IMR-90 (cell line): Measurements from ENCODE around the gene NCOA5.

Experiments used
- FOS ChIP-seq: fragments of 150-350 bp; IDR thresholded peaks from 2 replicates; pipeline ENCODE4 v1.6.1; 2016; ENCODE audit warnings: low read depth, low read length
- MAFK ChIP-seq: IDR thresholded peaks from 2 replicates; pipeline ENCODE4 v1.6.1; 2012; ENCODE audit warnings: low read depth, low read length, improper control_type of control experiment
- POLR2A ChIP-seq: IDR thresholded peaks from 2 replicates; pipeline ENCODE4 v1.6.1; 2012; ENCODE audit warnings: mild to moderate bottlenecking, low read depth, low read length
- RFX5 ChIP-seq: IDR thresholded peaks from 2 replicates; pipeline ENCODE4 v1.8.0; 2012; ENCODE audit warnings: low read depth, mild to moderate bottlenecking, low read length, moderate library complexity
- TF ChIP-seq, protein P1 (sequence below): conservative IDR thresholded peaks from 2 replicates; pipeline ENCODE4 v1.5.1; 2012; ENCODE audit warnings: mild to moderate bottlenecking, low read depth, low read length, improper control_type of control experiment
- TF ChIP-seq, protein P2 (sequence below): fragments of 150-350 bp; IDR thresholded peaks from 2 replicates; pipeline ENCODE4 v1.6.1; 2017; ENCODE audit warnings: mild to moderate bottlenecking, antibody characterized with exemption, low read length, low read depth

DNA sequence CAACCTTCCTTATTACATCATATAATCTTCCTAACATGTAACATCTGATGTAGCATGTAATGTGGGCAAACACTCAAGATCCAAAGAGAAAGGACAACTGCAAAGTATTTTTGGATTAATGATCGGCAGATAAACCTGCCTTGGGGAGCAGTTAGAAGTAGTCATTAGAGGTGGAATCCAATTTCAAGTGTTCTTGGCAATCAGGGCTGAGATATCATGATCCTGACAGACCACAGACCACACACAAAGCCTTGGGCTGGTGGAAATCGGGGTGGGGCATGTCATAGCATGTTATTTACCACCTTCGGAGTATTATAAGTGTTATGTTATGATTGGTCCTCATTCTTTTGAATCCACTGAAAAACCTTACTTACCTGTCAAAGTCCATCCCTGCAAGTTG lies 16.3 kb downstream of the NCOA5 start:
- TF ChIP-seq MAFK, result no peak
- TF ChIP-seq FOS, result no peak
- TF ChIP-seq, protein P1, sequence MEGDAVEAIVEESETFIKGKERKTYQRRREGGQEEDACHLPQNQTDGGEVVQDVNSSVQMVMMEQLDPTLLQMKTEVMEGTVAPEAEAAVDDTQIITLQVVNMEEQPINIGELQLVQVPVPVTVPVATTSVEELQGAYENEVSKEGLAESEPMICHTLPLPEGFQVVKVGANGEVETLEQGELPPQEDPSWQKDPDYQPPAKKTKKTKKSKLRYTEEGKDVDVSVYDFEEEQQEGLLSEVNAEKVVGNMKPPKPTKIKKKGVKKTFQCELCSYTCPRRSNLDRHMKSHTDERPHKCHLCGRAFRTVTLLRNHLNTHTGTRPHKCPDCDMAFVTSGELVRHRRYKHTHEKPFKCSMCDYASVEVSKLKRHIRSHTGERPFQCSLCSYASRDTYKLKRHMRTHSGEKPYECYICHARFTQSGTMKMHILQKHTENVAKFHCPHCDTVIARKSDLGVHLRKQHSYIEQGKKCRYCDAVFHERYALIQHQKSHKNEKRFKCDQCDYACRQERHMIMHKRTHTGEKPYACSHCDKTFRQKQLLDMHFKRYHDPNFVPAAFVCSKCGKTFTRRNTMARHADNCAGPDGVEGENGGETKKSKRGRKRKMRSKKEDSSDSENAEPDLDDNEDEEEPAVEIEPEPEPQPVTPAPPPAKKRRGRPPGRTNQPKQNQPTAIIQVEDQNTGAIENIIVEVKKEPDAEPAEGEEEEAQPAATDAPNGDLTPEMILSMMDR, result no peak
- no peak for TF ChIP-seq POLR2A
- TF ChIP-seq, protein P2, sequence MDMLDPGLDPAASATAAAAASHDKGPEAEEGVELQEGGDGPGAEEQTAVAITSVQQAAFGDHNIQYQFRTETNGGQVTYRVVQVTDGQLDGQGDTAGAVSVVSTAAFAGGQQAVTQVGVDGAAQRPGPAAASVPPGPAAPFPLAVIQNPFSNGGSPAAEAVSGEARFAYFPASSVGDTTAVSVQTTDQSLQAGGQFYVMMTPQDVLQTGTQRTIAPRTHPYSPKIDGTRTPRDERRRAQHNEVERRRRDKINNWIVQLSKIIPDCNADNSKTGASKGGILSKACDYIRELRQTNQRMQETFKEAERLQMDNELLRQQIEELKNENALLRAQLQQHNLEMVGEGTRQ, result no peak
- TF ChIP-seq RFX5, result no peak
